GM19452 (cell line): ENCODE measurements around the gene MYOD1.

Experiments
- ATAC-seq: cut with Tn5 transposase; IDR thresholded peaks from one replicate; pipeline ENCODE4 v1.9.1; 2021; ENCODE audit not compliant: unreplicated experiment

MYOD1 gene

DNA sequence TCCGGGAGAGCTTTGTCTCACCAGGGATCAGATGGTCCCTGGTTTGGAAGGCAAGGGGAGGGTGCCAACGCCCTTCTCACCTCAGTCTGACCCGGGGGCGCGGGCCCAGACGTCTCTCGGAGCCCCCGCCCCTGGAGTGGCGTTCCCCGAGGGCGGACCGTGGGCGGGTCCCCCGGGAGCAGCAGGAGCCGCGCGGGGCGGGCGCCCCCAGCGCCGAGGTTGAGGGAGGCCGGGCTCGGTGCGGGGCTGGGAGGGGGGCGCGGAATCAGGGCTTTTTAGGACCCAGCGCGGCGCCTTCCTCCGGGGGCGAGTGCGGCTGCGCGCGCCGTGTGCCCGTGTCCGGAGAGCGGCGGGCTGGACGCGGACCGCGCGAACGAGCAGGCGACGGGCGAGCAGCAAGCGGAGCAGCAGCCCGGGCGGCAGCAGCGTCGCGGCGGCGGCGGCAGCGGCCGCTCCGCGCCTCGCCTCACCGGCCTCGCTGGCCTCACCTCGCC lies 15.1 kb downstream of the MYOD1 start, which contains the start of gene KCNC1:
Gene KCNC1 (plus strand): TSS at position 364 of the 494 bp plus-strand sequence. CDS start 1,222 bp downstream, outside the sequence.
- no peak for ATAC-seq

DNA sequence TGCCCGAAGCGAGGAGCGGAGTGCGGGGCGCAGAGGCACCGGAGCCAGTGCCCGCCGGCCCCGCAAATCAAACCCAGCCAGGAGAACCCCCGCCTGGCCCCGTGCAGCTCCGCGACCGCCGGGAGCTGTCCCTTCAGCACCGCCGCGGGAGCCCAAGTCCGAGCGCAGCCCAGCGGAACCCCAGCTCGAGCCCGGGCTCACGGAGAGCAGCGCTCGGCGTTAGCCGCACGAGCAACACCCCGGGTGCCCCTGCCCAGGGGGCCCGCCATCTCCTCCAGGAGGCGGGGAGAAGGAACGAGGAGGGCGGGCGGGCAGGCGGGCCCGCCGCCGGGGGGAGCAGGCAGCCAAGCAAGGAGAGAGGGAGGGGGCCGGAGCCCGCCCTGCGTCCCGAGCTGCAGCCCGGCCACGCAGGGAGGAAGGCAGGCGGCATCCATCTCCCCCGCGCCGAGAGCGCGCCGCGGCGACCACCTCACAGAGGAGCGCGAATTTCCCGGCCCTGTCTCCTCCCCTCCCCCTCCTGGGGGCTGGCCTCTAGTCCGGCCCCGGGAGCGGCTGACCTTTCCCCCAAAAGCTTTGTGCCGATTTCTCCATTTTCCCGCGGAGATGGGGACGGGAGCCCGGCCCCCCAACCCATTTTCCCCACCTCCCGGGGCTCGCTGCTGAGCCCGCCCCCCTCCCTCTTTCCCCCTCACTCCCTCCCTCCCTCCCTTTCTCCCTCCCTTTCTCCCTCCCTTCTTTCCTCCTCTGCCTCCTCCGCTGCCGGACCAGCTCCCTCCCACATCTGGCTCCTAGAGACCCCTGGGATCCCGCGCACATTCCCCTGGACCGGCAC lies 15.8 kb downstream of the MYOD1 start:
- ATAC-seq, result no peak

DNA sequence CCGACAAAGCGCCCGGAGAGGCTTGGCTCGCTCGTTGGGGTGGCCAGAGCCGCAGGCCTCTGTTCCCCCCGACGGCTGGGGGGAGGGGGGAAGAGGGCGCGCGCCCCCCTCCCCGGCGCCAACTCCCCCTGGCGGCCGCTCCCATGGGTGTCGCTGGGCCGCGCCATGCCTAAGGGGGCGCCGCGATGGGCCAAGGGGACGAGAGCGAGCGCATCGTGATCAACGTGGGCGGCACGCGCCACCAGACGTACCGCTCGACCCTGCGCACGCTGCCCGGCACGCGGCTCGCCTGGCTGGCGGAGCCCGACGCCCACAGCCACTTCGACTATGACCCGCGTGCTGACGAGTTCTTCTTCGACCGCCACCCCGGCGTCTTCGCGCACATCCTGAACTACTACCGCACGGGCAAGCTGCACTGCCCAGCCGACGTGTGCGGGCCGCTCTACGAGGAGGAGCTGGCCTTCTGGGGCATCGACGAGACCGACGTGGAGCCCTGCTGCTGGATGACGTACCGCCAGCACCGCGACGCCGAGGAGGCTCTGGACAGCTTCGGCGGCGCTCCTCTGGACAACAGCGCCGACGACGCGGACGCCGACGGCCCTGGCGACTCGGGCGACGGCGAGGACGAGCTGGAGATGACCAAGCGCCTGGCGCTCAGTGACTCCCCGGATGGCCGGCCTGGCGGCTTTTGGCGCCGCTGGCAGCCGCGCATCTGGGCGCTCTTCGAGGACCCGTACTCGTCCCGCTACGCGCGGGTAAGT lies 16.6 kb downstream of the MYOD1 start:
- ATAC-seq, result no peak

DNA sequence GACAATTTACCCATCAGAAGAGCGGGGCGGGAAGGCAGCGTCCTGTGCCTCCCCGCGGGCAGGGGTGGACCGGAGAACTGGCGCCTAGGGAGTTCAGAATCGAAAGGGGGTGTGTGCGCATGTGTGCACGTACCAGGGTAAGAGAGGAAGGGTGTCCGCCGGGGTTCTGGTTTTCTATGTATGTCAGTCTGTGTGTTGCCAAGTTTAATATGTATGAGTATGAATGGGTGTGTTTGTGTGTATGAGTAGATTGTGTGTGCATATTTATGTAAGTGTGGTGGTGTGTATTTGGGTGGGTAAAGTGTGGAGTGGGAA lies 17.2 kb downstream of the MYOD1 start:
- no peak for ATAC-seq

DNA sequence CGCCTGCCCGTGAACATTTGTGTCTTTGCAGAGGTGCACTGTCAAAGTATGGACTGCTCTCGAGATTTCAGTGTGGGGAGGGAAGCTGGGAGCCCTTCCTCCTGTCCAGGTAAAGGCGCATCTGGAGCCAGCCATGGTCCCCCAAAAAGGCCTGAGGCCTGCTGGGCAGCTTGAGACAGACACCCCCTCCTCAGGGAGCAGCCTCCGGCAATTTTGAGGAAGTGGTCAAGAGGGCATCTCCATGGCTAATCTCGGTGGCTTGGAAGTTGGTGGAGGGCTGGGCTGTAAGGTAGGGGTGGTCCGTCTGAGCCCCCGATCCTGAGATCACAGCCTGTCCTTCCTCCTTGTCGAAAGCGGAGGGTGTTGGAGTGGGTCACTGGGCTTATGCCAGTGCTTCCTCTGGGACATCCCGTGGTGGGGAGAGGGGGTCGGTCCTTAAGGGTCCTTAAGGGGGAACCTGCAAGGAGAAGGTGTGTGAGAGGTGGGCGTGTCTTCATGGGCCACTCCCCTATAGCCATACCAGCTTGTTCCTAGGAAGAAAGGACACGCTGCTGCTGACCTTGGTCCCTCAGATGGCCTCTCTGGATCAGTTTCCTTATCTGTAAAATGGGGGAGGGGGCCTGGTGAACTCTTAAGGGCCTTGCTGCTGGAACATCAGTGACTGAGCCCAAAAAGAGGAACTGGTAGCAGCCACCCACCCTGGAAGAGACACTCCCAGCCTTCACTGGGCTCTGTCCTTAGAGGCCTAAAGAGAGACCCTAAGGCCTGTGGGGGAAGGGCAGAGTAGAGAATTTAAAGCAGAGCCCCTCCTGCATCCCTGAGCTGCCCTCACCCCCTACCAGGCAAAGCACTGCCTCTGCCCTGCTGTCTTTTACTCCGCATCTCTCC lies 17.8 kb downstream of the MYOD1 start:
- no peak for ATAC-seq

DNA sequence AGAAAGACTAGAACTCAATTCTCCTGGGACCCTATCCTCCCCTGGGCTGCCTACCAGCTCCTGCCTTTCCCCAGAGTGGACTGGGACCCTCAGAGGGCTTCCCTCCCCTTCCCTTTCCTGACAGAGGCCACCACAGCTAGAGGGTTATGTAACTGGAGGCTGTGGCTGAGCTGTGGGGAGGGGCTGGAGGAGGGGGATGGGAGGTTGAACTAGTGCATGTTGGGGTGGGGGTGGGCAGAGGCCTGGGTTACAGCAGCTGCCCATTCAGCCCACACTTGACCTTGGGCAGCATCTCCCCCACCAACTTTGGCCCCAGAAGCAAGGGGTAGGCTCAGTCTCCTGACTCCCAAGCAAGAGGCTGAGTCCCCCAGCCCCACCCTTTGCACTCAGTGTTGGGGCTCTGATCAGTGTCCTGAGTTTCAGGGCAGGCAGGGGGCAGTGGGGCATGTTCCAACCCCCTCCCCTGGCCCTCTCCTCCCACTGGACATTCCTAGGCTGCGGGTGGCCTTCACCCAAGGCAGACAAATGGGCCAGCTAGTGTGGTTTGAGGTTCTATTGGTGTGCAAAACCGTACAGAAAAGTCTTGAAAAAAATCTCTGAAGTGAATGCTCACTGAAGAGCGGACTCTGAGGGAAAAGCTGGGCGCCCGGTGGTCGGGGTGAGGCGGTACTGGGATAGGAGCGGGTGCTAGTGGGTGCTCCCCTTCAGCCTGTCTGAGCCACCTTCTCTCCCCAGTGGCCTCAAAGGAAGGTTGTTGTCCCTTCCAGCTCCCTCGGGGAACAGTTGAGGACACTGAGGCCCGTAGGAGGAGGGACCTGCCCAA lies 19.0 kb downstream of the MYOD1 start:
- no peak for ATAC-seq

DNA sequence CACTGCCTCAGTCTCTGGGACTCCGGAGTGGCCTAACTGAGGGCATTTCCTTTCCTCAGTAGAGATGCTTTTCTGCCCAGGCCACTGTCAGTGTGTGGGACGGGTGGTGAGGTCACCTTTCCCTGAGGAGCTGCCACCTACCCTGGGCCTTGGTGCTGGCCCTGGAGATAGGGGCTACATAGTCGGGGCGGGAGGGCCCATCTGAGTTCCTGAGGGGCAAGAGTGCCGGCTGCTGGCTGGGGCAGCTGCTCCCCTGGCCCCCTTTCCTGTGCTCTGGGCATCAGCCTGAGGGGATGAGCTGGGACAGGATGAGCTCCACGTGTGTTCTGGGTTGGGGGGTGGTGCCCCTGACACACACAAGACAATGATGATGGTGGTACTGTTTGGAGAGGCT lies 20.6 kb downstream of the MYOD1 start:
- ATAC-seq, result no peak

DNA sequence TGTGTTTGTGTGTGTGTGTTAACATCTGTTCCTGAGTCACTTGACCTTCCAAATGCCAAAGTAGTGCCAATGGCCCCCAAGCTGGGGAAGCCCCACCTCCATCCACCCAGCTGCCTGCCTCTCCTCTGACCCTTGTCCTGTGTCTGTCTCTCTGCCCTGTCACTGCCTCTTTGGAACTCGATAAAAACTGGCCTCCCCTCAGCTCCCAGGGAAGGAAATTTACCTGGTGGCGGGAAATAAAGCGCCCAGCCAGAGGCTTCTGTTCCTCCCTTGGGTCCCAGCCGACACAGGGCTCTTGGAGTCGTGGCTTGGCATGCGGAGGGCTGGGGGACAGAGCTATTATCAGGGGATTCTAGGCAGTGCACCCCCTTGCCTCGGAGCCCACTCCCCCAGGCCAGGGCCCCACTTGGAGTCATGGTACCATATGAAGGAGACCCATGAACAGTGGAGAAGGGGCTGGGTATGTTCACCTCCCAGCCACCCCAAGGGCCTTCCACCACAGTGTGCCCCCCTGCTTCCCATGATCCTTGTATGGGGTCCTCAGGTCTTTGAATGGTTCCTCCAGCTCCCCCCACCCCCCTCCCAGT lies 21.4 kb downstream of the MYOD1 start:
- no peak for ATAC-seq

DNA sequence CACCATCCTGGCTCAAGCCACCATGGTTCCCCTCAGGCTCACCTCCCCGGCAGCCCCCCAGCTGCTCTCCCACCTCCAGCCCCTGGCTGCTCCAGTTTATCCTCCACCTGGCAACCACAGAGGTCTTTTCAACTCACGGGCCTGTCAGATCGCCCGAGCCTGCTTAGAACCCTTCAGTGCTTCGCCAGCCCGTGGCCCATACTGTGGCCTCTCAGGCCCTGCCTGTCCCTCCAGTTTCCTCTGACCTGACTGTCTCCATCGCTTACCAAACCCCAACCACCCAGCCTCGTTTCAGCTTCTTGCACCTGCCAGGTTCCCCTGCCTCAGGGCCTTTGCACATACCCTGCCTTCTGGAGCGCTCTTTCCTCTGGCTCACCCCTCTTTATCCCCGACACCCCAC lies 22.1 kb downstream of the MYOD1 start:
- ATAC-seq, result no peak

DNA sequence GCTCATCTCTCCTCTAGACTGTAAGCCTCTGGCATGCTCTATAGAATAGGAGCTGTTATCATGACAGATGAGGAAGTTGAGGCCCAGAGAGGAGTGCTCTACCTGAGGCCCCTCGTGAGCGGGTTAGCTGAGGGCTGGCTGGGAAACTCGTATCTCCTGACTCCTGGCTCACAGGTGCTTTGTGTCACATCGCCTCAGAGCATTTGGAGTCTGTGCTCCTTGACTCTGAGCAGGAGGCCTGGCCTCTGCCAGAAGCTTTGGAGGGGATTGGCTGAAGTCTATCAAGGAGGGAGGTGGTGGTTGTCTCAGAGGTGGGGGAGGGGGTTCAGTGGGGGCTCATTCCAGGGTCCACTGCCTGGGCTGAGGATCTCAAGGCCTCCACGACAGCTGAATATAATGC lies 22.6 kb downstream of the MYOD1 start:
- no peak for ATAC-seq

DNA sequence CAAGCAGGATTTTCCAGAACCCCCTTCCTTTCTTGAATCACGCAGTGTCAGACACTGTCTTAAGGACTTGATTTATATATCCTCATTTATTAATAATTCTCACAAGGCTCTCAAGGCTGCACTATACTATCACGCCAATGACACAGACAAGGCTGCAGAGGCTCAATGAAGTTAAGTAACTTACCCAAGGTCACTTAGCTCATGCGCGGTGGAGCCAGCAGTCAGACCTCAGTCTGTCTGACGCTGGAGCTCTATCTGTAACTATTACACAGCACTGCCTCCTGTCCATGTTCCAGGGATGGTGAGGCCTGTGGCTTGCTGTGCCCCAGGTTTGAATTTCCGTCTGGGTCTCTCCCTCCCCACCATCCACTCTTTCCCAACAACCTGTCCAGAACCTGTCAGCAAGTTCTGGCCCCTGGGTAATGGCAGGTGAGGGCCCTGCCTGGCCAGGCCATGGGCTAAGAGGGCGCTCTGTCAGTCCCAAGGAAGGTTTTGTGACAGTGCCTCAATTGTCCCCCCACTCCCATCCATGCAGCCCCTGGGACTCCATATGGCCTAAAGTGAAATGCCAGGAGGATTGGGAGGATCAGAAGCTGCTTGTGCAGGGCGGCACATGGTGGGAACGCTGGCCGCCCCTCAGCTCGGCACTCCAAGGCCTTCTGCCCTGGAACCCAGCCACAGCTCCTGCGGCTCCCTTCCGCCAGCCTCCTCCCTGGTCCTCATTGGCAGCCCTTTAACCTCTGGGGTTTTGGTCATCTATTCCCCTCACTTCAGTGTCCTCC lies 23.8 kb downstream of the MYOD1 start:
- ATAC-seq, result no peak

DNA sequence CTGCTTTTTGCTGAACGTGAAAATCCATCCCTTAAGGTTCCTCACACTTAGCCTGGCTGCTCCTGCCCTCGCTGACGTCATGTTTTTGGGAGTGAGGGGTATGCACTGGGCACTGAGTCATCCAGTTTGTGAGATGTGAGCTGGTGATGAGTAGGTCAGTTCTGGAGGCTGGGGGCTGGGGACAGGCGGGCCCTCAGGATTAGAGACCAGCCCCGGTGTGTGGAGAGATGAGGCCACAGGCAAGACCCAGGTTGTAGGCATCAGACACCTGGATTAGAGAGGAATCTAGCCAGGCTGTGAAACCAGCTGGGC lies 24.4 kb downstream of the MYOD1 start:
- ATAC-seq, result no peak

DNA sequence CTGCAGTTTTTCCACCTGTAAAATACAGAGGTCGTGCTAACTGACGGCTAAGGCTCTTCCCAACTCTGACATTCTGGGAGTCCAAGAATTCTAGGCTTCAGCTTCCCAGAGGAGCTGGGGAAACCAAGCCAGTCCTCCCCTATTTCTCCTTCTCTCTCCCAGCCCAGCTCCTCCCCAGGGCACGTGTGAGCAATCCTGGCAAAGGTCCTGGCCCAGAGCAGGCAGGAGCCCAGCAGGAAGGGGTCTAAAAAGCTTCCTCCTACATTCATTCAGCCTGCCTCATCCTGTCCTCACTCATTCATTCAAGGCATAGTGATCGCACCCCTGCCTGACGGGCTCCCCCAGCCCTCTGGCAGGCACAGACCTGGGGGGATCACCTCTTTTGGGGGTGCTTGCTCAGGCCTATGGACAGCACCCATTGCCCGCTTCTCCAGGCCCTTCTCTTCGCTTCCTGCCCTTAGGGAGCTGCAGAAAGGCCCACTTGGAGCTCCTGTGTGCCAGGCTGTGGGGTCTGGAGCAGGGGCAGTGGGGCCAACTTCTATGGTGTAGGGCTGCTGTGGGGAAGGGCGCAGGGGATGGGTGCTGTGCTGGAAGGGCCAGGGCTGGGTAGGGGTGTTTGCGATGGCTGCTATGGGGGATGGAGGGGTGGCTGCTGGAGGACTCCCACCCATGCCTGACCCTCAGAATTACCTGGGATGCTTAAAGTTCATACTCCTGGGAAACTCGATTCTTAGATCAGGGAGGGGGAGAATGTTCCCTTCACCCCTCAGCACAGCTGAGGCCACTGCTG lies 25.0 kb downstream of the MYOD1 start:
- no peak for ATAC-seq

DNA sequence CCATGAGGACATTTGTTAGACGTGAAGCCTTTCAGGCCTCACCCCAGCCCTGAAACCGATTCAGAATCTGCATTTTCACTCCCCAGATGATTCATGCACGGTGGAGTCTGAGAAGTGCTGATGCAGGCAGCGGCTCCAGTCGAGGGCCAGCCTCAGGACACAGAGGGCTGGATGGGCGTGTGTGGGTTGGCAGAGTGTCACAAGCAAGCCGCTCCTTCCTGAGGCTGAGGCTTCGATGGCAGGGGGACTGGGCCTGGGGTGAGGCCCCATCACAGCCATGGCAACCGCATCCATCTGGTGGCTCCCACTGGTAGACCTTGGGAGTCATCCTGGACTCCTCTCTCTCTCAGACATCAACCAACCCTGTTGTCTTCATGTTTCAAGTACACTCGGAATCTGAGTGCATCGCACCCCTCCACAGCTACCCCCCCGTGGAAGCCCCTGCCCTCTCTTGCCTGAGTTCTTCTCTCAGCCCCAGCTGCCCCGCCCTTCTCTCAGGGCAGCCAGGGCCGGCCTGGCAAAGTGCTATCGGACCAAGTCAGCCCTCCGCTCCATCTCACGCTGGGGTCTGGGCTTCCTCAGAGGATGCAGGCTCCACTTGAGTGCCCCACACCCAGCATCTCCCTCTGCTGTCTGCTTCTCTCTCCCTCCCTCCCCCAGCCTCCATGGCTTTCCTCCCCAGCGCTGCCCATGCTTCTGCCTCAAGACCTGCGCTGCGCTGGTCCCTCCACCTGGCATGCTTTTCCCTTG lies 25.8 kb downstream of the MYOD1 start:
- ATAC-seq, result no peak

DNA sequence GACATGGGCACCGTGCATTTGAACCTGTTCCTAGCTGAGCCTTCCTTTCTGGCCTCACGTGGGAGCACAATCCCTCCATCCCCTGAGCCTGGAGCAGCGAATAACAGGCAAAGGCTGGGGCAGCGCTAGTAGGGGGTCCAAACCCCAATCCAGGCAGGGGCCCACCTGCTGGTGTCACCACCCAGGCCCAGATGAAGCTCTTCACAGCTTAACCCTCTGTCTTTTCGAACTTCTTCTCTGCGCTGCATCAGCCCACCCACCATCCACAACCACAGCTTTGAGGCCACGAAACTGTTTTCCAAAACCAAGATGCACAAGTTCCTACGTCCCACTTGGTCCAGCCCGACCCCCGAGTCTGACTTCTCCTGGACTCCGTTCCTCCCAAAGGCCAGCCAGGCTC lies 26.7 kb downstream of the MYOD1 start:
- no peak for ATAC-seq

DNA sequence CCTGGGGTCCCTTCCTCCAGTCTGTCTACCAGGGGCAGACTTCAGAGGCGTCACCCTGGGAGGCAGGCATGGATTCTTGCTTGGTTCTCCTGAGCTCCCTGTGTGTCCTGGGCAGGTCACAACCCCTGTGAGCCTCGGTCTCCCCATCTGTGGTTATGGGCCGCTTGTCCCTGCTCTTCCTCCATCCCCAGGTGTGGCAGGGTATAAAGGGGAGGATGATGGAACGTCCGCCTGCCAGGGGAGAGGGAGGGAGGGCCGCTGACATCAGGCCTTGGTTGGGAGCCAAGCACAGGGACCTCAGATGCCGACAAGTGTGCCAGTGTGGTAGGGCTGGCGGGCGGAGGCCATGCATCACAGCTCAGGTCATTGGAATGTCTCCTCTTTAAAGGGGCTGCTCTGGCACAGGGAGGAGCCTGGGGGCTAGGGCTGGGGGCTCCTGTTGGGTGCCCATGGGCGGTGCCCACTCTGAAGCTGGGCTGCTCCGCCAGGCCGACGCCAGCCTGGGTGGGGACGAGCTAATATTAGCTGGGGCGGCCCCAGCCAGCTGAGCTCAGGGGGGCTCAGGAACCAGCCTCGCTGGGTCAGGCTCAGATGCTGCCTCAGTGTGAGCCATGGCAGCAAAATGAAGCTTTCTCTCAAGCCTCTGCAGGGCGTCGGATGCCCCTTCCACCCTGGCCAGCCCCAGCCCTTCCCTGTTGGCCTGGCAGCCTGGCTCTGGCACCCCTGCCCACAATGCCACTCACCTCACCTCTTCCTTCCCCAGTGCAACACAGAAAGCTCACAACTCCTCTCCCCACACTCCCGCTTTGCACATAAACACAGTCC lies 28.0 kb downstream of the MYOD1 start:
- no peak for ATAC-seq

DNA sequence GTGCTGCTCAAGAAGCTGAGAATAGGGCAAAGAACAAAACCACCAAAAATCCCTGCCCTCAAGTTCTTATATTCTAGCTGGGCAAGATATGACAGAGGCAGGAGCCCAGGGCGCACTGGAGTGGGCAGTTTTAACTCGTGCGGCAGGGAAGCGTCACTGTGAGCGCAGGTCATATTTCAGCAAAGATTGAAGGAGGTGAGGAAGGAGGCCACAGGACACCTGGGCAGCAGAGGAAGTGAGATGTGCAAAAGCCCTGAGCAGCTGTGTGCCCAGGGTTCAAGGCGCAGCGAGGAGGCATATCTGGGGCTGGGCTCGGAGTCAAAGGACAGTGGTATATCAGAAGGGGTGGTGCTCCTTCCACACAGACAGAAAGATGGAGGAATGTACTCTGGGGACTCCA lies 28.7 kb downstream of the MYOD1 start:
- ATAC-seq, result no peak
